GM12878 (cell line): ENCODE measurements around the gene ZNF581. TPM values are rescaled to one million over a fixed set of nuclear protein-coding genes. Genes with fewer than 3 reads are reported as not detected.

Experiments used
- ATAC-seq: fragments of 200-7000 bp; cut with Tn5 transposase; 3 replicates; pipeline ENCODE4 v1.9.1; 2020; ENCODE audit warnings: mild to moderate bottlenecking, moderate library complexity
- BruUV-seq: library from RNA; stranded (reverse); fragments of 400-500 nt; replicated peaks from 2 replicates; lab custom pipeline; 2021; lab: Mats Ljungman, UMichigan
- CTCF ChIA-PET: fragments of 300-600 bp; sonication (Branson Sonifier 250); formaldehyde crosslinking; extraction: SDS; loops from one replicate; lab custom pipeline; 2021; ENCODE audit warnings: inconsistent platforms; lab: Yijun Ruan, JAX
- POLR2A ChIA-PET: fragments of 350-600 bp; formaldehyde crosslinking; extraction: SDS; loops from one replicate; lab custom pipeline; 2021; ENCODE audit warnings: inconsistent platforms; lab: Charles Lee
- RAD21 ChIA-PET: fragments of 300-600 bp; sonication (Branson Sonifier 250); formaldehyde crosslinking; loops from one replicate; lab custom pipeline; 2023; ENCODE audit warnings: antibody characterized with exemption; ENCODE audit not compliant: unreplicated experiment; lab: Charles Lee
- SMC1A ChIA-PET: fragments of 300-600 bp; sonication (Branson Sonifier 250); formaldehyde crosslinking; loops from one replicate; lab custom pipeline; 2023; ENCODE audit not compliant: unreplicated experiment, uncharacterized antibody; lab: Charles Lee
- DNase-seq: peaks from one replicate; pipeline ENCODE4 v3.0.0-alpha.2; 2011; ENCODE audit warnings: low read depth, low spot score
- FAIRE-seq: peaks from 3 replicates; lab custom pipeline; 2011; peaks lifted over from hg19 to GRCh38; lab: Jason Lieb, UNC
- H2AFZ ChIP-seq: 2 replicates; pipeline ENCODE4 v1.6.0; 2011; ENCODE audit warnings: low read depth, low read length, control low read depth; ENCODE audit not compliant: control insufficient read depth
- H3K27ac ChIP-seq: 2 replicates; pipeline ENCODE4 v1.5.1; 2011; ENCODE audit warnings: control low read depth; ENCODE audit not compliant: control insufficient read depth, insufficient read depth
- H3K27me3 ChIP-seq, 2 experiments: replicated peaks in 1 of 2; 2 replicates each; pipeline versions ENCODE4 v1.6.0 to v1.6.1; 2011; ENCODE audit warnings: low read length in 1 of 2; ENCODE audit not compliant: control insufficient read depth in 2 of 2, insufficient read depth in 2 of 2
- H3K36me3 ChIP-seq, 2 experiments: 2 replicates each; pipeline ENCODE4 v1.5.1; 2011; ENCODE audit warnings: low read length in 1 of 2; ENCODE audit not compliant: control insufficient read depth in 2 of 2, insufficient read depth in 2 of 2
- H3K4me1 ChIP-seq: 2 replicates; pipeline ENCODE4 v1.6.1; 2011; ENCODE audit warnings: mild to moderate bottlenecking, low read length, moderate library complexity, mixed read lengths; ENCODE audit not compliant: control insufficient read depth, insufficient read depth
- H3K4me2 ChIP-seq: 2 replicates; pipeline ENCODE4 v1.6.0; 2011; ENCODE audit warnings: control low read depth; ENCODE audit not compliant: control insufficient read depth, insufficient read depth
- H3K4me3 ChIP-seq: fragments of 200-600 bp; sonication (generic); 2 replicates; pipeline ENCODE4 v1.5.1; 2016
- H3K79me2 ChIP-seq: 2 replicates; pipeline ENCODE4 v1.6.0; 2011; ENCODE audit warnings: low read length; ENCODE audit not compliant: control insufficient read depth, insufficient read depth
- H3K9ac ChIP-seq: 2 replicates; pipeline ENCODE4 v1.8.0; 2011; ENCODE audit warnings: low read length, control low read depth, mixed read lengths; ENCODE audit not compliant: control insufficient read depth, insufficient read depth
- H3K9me3 ChIP-seq: replicated peaks from 3 replicates; pipeline ENCODE4 v1.5.1; 2011; ENCODE audit warnings: mild to moderate bottlenecking, low read length; ENCODE audit not compliant: control insufficient read depth, insufficient read depth
- H4K20me1 ChIP-seq: 2 replicates; pipeline ENCODE4 v1.6.0; 2011; ENCODE audit not compliant: control insufficient read depth, insufficient read depth
- ASH2L ChIP-seq: fragments of 300-600, 200-600 bp; sonication (generic); IDR thresholded peaks from 2 replicates; pipeline ENCODE4 v1.6.1; 2017; ENCODE audit warnings: low read depth, mild to moderate bottlenecking, borderline replicate concordance
- BMI1 ChIP-seq: fragments of 450-650 bp; IDR thresholded peaks from 2 replicates; pipeline ENCODE4 v1.6.1; 2016; ENCODE audit warnings: mild to moderate bottlenecking, moderate library complexity, borderline replicate concordance
- CREM ChIP-seq: IDR thresholded peaks from 2 replicates; pipeline ENCODE4 v1.6.1; 2014; ENCODE audit warnings: antibody characterized with exemption, low read depth
- ETV6 ChIP-seq, 2 experiments: fragments of 450-650 bp in 1 of 2; IDR thresholded peaks in 1 of 2; conservative IDR thresholded peaks in 1 of 2; 2 replicates each; pipeline ENCODE4 v1.6.1; 2014; ENCODE audit warnings: antibody characterized with exemption in 1 of 2, borderline replicate concordance in 1 of 2, low read depth in 1 of 2, mild to moderate bottlenecking in 1 of 2, moderate library complexity in 1 of 2
- NFYA ChIP-seq: IDR thresholded peaks from 2 replicates; pipeline ENCODE4 v1.6.1; 2011; ENCODE audit warnings: low read depth, mild to moderate bottlenecking, low read length, improper control_type of control experiment, borderline replicate concordance
- RB1 ChIP-seq: fragments of 450-650 bp; formaldehyde crosslinking; IDR thresholded peaks from 2 replicates; pipeline ENCODE4 v1.6.1; 2017; ENCODE audit warnings: mild to moderate bottlenecking, borderline replicate concordance
- SPI1 ChIP-seq: IDR thresholded peaks from 2 replicates; pipeline ENCODE4 v1.6.1; 2011; ENCODE audit warnings: low read depth, mild to moderate bottlenecking, low read length, moderate library complexity, borderline replicate concordance; ENCODE audit not compliant: insufficient read depth
- WGBS: methylation state at CpG from one replicate; pipeline ENCODE4 v1.1.6; 2016; ENCODE audit warnings: low lambda C conversion rate; ENCODE audit not compliant: insufficient replicate concordance, insufficient coverage; ENCODE audit errors: missing lambda C conversion rate; 5-methylcytosine and 5-hydroxymethylcytosine counted together
- in situ Hi-C: fragments of 300-500 bp; cut with MboI; formaldehyde crosslinking; loops from 9 replicates; pipeline ENCODE4 v1.14.3; 2018; ENCODE audit warnings: mixed read lengths
- intact Hi-C: fragments of 100-400 bp; cut with micrococcal nuclease; formaldehyde crosslinking; loops from one replicate; pipeline ENCODE4 v1.14.2; 2022; ENCODE audit not compliant: unreplicated experiment
- polyA plus RNA-seq, 11 experiments: library from polyadenylated mRNA; depleted of rRNA in 4 of 11; unstranded in 6 of 11; stranded (reverse) in 5 of 11; fragments of >200 nt; fragmentation: Nextera tagmentation in 4 of 11; fragmentation: Illumina TruSeq in 1 of 11; extraction: Ambion mirVana in 4 of 11; extraction: Trizol in 1 of 11; gene quantifications; 1 replicate in 1 of 11; 2 replicates in 10 of 11; pipeline versions ENCODE4 v1.2.1 to v1.2.3, GENCODE V29; 2011 to 2016; ENCODE audit warnings: inconsistent platforms in 2 of 11, missing spikeins in 2 of 11, low read depth in 1 of 11
- total RNA-seq, 4 experiments: library from RNA; depleted of rRNA in 3 of 4; stranded (reverse); fragments of >200 nt in 3 of 4; fragmentation: Illumina TruSeq in 1 of 4; extraction: Trizol in 1 of 4; gene quantifications; 2 replicates each; pipeline versions ENCODE4 v1.2.1 to v1.2.3, GENCODE V29; 2013 to 2021
- TF ChIP-seq, protein P1 (sequence below): fragments of 150-350 bp; IDR thresholded peaks from 2 replicates; pipeline ENCODE4 v1.6.1; 2014; ENCODE audit warnings: mild to moderate bottlenecking, low read depth, low read length
- TF ChIP-seq, protein P2 (sequence below): fragments of 450-650 bp; IDR thresholded peaks from 2 replicates; pipeline ENCODE4 v1.6.1; 2016; ENCODE audit warnings: mild to moderate bottlenecking, moderate library complexity, borderline replicate concordance
- TF ChIP-seq, protein P3 (sequence below): fragments of 450-650 bp; formaldehyde crosslinking; IDR thresholded peaks from 2 replicates; pipeline ENCODE4 v1.4.0; 2020; ENCODE audit warnings: mild to moderate bottlenecking, moderate library complexity

The ZNF581 gene
- total and polyA plus RNA-seq, 10 of the 15 experiments (the other 5 are each of a cell fraction or from before 2014, with no cell fraction given) = 4.7 to 45.4 (median 22.2) TPM

DNA sequence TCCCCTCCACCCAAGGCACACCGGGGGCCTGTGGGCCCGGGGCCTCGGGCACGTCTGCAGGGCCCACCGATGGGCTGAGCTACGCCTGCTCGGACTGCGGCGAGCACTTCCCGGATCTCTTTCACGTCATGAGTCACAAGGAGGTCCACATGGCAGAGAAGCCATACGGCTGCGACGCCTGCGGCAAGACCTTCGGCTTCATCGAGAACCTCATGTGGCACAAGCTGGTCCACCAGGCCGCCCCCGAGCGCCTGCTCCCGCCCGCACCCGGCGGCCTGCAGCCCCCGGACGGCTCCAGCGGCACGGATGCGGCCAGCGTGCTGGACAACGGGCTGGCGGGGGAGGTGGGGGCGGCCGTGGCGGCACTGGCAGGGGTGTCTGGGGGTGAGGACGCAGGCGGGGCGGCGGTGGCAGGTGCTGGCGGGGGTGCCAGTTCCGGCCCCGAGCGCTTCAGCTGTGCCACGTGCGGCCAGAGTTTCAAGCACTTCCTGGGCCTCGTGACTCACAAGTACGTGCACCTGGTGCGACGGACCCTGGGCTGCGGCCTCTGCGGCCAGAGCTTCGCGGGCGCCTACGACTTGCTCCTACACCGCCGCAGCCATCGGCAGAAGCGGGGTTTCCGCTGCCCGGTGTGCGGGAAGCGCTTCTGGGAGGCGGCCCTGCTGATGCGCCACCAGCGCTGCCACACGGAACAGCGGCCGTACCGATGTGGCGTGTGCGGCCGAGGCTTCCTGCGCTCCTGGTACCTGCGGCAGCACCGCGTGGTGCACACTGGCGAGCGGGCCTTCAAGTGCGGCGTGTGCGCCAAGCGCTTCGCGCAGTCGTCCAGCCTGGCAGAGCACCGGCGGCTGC is 27.7 kb upstream of the ZNF581 start (continued):
- TF ChIP-seq, protein P1, sequence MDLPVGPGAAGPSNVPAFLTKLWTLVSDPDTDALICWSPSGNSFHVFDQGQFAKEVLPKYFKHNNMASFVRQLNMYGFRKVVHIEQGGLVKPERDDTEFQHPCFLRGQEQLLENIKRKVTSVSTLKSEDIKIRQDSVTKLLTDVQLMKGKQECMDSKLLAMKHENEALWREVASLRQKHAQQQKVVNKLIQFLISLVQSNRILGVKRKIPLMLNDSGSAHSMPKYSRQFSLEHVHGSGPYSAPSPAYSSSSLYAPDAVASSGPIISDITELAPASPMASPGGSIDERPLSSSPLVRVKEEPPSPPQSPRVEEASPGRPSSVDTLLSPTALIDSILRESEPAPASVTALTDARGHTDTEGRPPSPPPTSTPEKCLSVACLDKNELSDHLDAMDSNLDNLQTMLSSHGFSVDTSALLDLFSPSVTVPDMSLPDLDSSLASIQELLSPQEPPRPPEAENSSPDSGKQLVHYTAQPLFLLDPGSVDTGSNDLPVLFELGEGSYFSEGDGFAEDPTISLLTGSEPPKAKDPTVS = no peak
- no peak for TF ChIP-seq RB1
- TF ChIP-seq, all 136 proteins: peak for 0

DNA sequence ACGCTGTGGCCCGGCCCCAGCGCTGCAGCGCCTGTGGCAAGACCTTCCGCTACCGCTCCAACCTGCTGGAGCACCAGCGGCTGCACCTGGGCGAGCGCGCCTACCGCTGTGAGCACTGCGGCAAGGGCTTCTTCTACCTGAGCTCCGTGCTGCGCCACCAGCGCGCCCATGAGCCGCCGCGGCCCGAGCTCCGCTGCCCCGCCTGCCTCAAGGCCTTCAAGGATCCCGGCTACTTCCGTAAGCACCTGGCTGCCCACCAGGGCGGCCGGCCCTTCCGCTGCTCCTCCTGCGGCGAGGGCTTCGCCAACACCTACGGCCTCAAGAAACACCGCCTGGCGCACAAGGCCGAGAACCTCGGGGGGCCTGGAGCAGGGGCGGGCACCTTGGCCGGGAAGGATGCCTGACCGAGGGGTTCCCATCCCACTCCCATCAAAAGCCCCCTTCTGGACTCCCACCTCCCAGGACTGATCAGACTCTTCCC is 27.0 kb upstream of the ZNF581 start:
- 99% methylated on average over 15 of the region's 38 CpGs for WGBS
- Histone ChIP-seq H3K36me3 (peaks cover 3 to 12% of the 10 kb centered on the region in 2 experiments; a peak in 3 of 4 replicates), H3K4me3 (no peak overlapping the region), H3K27me3 (no peaks in the 10 kb centered on the region), H3K9me3 (no peaks in the 10 kb centered on the region; the same call in 1 of the 3 replicates), H3K9ac (no peak overlapping the region), H3K4me2 (no peak overlapping the region), H2AFZ (no peak overlapping the region), H3K27ac (no peak overlapping the region), H3K4me1 (peaks cover 4% of the 10 kb centered on the region), H4K20me1 (peaks cover 3% of the 10 kb centered on the region; the same call in 1 of the 2 replicates), H3K79me2 (peaks cover 3% of the 10 kb centered on the region; the same call in 1 of the 2 replicates)
- intact Hi-C loops (no loop called here), in situ Hi-C loops (no loop called here)
- ChIA-PET RAD21 (no interaction called here), CTCF (no interaction called here), POLR2A (interaction anchor here (1.5 kb wide), 1 partner anchor 17 kb away, joined by 4 read pairs; the partner anchor contains the start of gene FIZ1), SMC1A (no interaction called here)
- DNase-seq = no peak
- no TSS peak for BruUV-seq
- FAIRE-seq = no peak
- no peak for ATAC-seq
- TF ChIP-seq ETV6 (conservative IDR thresholded peaks at IDR 0.05 in 1 of 2, IDR thresholded peaks at IDR 0.05 in 1 of 2; ENCODE audit: borderline replicate concordance in 1 of 2, low read depth in 1 of 2) = no peak
- TF ChIP-seq BMI1 = no peak
- no peak for TF ChIP-seq ASH2L
- TF ChIP-seq NFYA = no peak
- TF ChIP-seq CREM = no peak
- TF ChIP-seq, protein P2, sequence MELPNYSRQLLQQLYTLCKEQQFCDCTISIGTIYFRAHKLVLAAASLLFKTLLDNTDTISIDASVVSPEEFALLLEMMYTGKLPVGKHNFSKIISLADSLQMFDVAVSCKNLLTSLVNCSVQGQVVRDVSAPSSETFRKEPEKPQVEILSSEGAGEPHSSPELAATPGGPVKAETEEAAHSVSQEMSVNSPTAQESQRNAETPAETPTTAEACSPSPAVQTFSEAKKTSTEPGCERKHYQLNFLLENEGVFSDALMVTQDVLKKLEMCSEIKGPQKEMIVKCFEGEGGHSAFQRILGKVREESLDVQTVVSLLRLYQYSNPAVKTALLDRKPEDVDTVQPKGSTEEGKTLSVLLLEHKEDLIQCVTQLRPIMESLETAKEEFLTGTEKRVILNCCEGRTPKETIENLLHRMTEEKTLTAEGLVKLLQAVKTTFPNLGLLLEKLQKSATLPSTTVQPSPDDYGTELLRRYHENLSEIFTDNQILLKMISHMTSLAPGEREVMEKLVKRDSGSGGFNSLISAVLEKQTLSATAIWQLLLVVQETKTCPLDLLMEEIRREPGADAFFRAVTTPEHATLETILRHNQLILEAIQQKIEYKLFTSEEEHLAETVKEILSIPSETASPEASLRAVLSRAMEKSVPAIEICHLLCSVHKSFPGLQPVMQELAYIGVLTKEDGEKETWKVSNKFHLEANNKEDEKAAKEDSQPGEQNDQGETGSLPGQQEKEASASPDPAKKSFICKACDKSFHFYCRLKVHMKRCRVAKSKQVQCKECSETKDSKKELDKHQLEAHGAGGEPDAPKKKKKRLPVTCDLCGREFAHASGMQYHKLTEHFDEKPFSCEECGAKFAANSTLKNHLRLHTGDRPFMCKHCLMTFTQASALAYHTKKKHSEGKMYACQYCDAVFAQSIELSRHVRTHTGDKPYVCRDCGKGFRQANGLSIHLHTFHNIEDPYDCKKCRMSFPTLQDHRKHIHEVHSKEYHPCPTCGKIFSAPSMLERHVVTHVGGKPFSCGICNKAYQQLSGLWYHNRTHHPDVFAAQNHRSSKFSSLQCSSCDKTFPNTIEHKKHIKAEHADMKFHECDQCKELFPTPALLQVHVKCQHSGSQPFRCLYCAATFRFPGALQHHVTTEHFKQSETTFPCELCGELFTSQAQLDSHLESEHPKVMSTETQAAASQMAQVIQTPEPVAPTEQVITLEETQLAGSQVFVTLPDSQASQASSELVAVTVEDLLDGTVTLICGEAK = no peak
- TF ChIP-seq, protein P3, sequence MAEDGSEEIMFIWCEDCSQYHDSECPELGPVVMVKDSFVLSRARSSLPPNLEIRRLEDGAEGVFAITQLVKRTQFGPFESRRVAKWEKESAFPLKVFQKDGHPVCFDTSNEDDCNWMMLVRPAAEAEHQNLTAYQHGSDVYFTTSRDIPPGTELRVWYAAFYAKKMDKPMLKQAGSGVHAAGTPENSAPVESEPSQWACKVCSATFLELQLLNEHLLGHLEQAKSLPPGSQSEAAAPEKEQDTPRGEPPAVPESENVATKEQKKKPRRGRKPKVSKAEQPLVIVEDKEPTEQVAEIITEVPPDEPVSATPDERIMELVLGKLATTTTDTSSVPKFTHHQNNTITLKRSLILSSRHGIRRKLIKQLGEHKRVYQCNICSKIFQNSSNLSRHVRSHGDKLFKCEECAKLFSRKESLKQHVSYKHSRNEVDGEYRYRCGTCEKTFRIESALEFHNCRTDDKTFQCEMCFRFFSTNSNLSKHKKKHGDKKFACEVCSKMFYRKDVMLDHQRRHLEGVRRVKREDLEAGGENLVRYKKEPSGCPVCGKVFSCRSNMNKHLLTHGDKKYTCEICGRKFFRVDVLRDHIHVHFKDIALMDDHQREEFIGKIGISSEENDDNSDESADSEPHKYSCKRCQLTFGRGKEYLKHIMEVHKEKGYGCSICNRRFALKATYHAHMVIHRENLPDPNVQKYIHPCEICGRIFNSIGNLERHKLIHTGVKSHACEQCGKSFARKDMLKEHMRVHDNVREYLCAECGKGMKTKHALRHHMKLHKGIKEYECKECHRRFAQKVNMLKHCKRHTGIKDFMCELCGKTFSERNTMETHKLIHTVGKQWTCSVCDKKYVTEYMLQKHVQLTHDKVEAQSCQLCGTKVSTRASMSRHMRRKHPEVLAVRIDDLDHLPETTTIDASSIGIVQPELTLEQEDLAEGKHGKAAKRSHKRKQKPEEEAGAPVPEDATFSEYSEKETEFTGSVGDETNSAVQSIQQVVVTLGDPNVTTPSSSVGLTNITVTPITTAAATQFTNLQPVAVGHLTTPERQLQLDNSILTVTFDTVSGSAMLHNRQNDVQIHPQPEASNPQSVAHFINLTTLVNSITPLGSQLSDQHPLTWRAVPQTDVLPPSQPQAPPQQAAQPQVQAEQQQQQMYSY (CRISPR knock-in tag) = no peak
- TF ChIP-seq SPI1 = no peak
